ENCODE measurements around the gene ZNF853. TPM values are rescaled to one million over a fixed set of nuclear protein-coding genes. Genes with fewer than 3 reads are reported as not detected.
"Not testable (repeated sequence)": the region's sequence is repeated elsewhere in the genome, so short reads cannot be mapped to it uniquely, and the experiment has no call there.

Gene ZNF853
- total RNA-seq, 4 donors from 2014 or later: 17.2 to 27.4 (median 22.1) TPM

GRCh38 chr7:6578114-6579084 lies 37.0 kb upstream of the ZNF853 start:
- TF ChIP-seq POLR2A (IDR thresholded peaks at IDR 0.05) (no peak), CTCF (IDR thresholded peaks at IDR 0.05) (no peak)
- Histone ChIP-seq H3K4me3 (replicated peaks in 1 of 3) (peak overlapping the region in 1 of 3 donors; percentile 62), H3K27ac (peak overlapping the region in 2 of 3 donors; percentile 76 to 92), H3K36me3 (peaks cover 17 to 22% of the 10 kb centered on the region in 2 donors), H3K9me3 (no peaks in the 10 kb centered on the region), H3K4me1 (peaks cover 0 to 4% of the 10 kb centered on the region in 2 donors), H3K27me3 (no peaks in the 10 kb centered on the region)
- no peak for DNase-seq
- intact Hi-C loops (cut with DNase I): no loop called here
- 89 to 91% methylated on average over 18 of the region's 18 CpGs for WGBS, 2 donors

DNA sequence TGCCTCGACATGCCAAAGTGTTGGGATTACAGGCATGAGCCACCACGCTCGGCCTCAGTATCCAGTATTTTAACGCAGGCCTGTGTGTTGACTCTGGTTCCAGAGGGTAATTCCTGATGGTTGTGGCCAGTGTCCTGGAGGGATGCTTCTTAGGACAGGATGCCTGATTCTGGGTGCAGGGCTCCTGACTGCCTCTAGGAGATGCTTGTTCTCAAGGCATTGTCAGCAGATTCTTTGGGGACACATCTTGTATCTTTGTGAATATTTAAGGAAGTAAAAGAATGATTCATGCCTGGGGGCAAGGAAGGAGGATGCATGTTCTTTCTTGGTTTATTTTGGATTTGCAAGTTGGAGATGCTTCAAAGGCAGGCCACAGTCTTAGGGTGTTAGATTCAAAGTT lies 36.0 kb upstream of the ZNF853 start:
- DNase-seq: no peak

GRCh38 chr7:6585746-6586432 lies 29.5 kb upstream of the ZNF853 start:
- peaks cover 23 to 35% of the 10 kb centered on the region in 2 donors for H3K36me3 ChIP-seq
- not testable (repeated sequence) for H3K9me3 ChIP-seq; H3K27me3 ChIP-seq; H3K27ac ChIP-seq; H3K4me3 ChIP-seq (replicated peaks in 1 of 3); DNase-seq; H3K4me1 ChIP-seq
- WGBS, 2 donors: 92 to 97% methylated on average over 8 of the region's 8 CpGs
- intact Hi-C loops (cut with DNase I): loop anchor here (10.0 kb wide), 1 partner anchor 119 kb away; the partner anchor contains the start of gene ZNF12

More for the DNA sequence above, 36.0 kb upstream of the ZNF853 start:
- TF ChIP-seq POLR2A (IDR thresholded peaks at IDR 0.05) (no peak), CTCF (IDR thresholded peaks at IDR 0.05) (no peak)
- no peaks in the 10 kb centered on the region for H3K9me3 ChIP-seq
- WGBS, 2 donors: 95 to 96% methylated on average over 4 of the region's 4 CpGs
- H3K27ac ChIP-seq: no peak overlapping the region
- H3K27me3 ChIP-seq: no peaks in the 10 kb centered on the region
- H3K4me3 ChIP-seq (replicated peaks in 1 of 3): no peak overlapping the region
- intact Hi-C loops (cut with DNase I): no loop called here
- H3K36me3 ChIP-seq: peaks cover 22 to 26% of the 10 kb centered on the region in 2 donors
- H3K4me1 ChIP-seq: peaks cover 0 to 4% of the 10 kb centered on the region in 2 donors

GRCh38 chr7:6588566-6588965 lies 26.8 kb upstream of the ZNF853 start:
- DNase-seq: no peak
- H3K4me3 ChIP-seq (replicated peaks in 1 of 3): no peak overlapping the region
- peaks cover 0 to 8% of the 10 kb centered on the region in 2 donors for H3K4me1 ChIP-seq
- 79 to 89% methylated on average over 9 of the region's 9 CpGs for WGBS, 2 donors
- TF ChIP-seq POLR2A (IDR thresholded peaks at IDR 0.05) (no peak), CTCF (IDR thresholded peaks at IDR 0.05) (no peak)
- H3K36me3 ChIP-seq: peaks cover 2 to 19% of the 10 kb centered on the region in 2 donors
- H3K27ac ChIP-seq: no peak overlapping the region
- no peaks in the 10 kb centered on the region for H3K9me3 ChIP-seq
- intact Hi-C loops (cut with DNase I): loop anchor here (10.0 kb wide), 1 partner anchor 116 kb away; the partner anchor contains the start of gene ZNF12
- no peaks in the 10 kb centered on the region for H3K27me3 ChIP-seq

GRCh38 chr7:6589151-6589828 lies 26.1 kb upstream of the ZNF853 start:
- WGBS, 2 donors: 54 to 81% methylated on average over 11 to 21 of the region's 22 CpGs
- Histone ChIP-seq H3K4me3 (replicated peaks in 1 of 3) (no peak overlapping the region), H3K4me1 (peaks cover 0 to 8% of the 10 kb centered on the region in 2 donors), H3K27me3 (no peaks in the 10 kb centered on the region), H3K9me3 (no peaks in the 10 kb centered on the region), H3K27ac (peak overlapping the region in 1 of 3 donors; percentile 7), H3K36me3 (peaks cover 0 to 19% of the 10 kb centered on the region in 2 donors)
- DNase-seq: no peak
- intact Hi-C loops (cut with DNase I): loop anchor here (10.0 kb wide), 1 partner anchor 116 kb away; the partner anchor contains the start of gene ZNF12
- no peak for TF ChIP-seq CTCF (IDR thresholded peaks at IDR 0.05)
- no peak for TF ChIP-seq POLR2A (IDR thresholded peaks at IDR 0.05)

Measured in thyroid gland (tissue), 4 donors.